GM19452 (cell line): ENCODE data around the gene TEX264.

Source experiments
- ATAC-seq: cut with Tn5 transposase; IDR thresholded peaks from one replicate; pipeline ENCODE4 v1.9.1; 2021; ENCODE audit not compliant: unreplicated experiment

Gene TEX264

DNA sequence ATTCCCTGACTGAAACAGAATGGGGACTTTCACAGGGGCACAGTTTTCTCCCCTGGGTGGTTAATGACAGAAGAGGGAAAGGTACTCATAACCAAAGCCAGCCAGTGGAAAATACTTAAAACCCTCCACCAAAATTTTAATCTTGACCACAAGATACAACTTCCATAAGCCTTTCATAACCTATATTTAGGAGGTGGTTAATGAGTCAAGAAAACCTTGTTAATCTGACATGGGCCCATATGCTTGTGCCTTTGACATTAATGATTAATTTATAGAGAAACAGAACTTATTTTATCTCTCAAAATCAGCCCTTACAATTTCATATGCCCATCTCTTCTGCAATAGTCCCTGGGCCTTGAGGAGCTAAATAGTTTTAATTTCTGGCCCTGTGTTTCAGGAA is 76.8 kb downstream of the TEX264 start:
- ATAC-seq, result no peak

DNA sequence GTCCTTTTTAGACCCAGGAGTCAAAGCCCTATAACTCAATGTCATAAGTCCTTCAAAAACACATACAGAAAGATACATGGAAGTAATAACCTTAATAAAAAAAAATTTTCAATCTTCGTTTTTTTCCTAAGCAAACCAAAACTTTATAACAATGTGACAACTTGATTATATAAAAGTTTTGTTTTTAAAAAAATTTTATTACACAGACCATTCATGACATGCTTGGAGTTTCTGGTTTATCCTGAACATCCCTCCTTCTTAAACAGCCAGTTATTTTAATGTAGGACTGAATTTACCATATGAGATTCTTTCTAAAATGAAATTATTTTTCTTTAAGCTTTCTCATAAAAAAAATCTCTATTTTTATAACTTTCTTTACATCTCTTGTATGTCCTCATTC is 77.3 kb downstream of the TEX264 start:
- no peak for ATAC-seq

DNA sequence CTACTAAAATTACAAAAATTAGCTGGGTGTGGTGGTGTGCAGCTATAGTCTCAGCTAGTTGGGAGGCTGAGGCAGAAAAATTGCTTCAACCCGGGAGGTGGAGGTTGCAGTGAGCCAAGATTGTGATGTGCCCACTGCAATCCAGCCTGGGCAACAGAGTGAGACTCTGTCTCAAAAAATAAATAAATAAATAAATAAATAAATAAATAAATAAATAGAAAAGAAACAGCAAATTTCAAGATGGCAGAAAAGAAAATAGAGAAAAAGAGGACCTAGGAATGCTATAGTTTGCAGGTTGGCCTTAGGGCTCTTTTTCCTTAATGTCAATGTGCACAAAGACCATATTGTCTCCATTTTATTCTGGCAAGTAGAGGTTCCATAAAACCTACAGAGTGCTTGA is 79.8 kb downstream of the TEX264 start:
- no peak for ATAC-seq

DNA sequence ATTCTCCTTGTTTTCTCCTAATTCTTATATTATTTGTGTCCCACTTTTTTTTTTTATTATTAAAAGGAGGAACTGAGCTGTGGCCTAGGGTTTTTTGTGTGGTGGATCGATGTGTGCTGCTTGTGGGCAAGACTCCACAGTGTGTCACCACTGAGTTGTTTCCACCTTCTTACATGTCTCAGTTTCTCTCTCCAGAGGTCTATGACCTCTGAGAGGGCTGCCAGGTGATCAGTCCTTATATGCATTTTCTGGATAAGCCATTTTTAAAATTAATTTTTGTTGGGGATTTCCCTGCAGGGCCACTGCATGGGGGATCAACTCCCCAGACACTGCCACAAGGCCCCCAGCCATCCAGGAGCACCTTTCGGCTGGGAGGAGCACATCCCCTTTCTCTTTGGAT is 80.2 kb downstream of the TEX264 start:
- no peak for ATAC-seq
